MCF 10A (cell line): ENCODE data around the gene FBLN1. TPM values are rescaled to one million over a fixed set of nuclear protein-coding genes. Genes with fewer than 3 reads are reported as not detected.

Experiments used
- BruUV-seq: library from RNA; stranded (reverse); fragments of 400-500 nt; replicated peaks from 2 replicates; lab custom pipeline; 2021; lab: Mats Ljungman, UMichigan
- CTCF ChIA-PET: fragments of 300-600 bp; sonication (Branson Sonifier 250); formaldehyde crosslinking; extraction: SDS; loops from one replicate; lab custom pipeline; 2021; ENCODE audit warnings: antibody characterized with exemption, inconsistent platforms; lab: Yijun Ruan, JAX
- POLR2A ChIA-PET: fragments of 300-600, 350-650 bp; sonication (Branson Sonifier 250); formaldehyde crosslinking; extraction: SDS; loops from one replicate; lab custom pipeline; 2020; ENCODE audit warnings: antibody characterized with exemption, inconsistent platforms; lab: Yijun Ruan, JAX
- DNase-seq: peaks from one replicate; pipeline ENCODE4 v3.0.0-alpha.2; 2018; ENCODE audit not compliant: unreplicated experiment
- H3K27ac Mint-ChIP-seq: one replicate; pipeline ENCODE4 v1.8.0; 2022; ENCODE audit warnings: mild to moderate bottlenecking, low read depth, mixed read lengths; ENCODE audit not compliant: unreplicated experiment
- H3K27me3 Mint-ChIP-seq: one replicate; pipeline ENCODE4 v1.8.0; 2022; ENCODE audit warnings: mixed read lengths; ENCODE audit not compliant: insufficient read depth, unreplicated experiment
- H3K36me3 Mint-ChIP-seq: one replicate; pipeline ENCODE4 v1.8.0; 2022; ENCODE audit warnings: mild to moderate bottlenecking, moderate library complexity, mixed read lengths; ENCODE audit not compliant: insufficient read depth, unreplicated experiment
- H3K4me1 Mint-ChIP-seq: one replicate; pipeline ENCODE4 v1.8.0; 2022; ENCODE audit warnings: mixed read lengths; ENCODE audit not compliant: insufficient read depth, unreplicated experiment
- H3K4me3 Mint-ChIP-seq: one replicate; pipeline ENCODE4 v1.8.0; 2022; ENCODE audit warnings: mild to moderate bottlenecking, moderate library complexity, mixed read lengths; ENCODE audit not compliant: unreplicated experiment
- H3K9me3 Mint-ChIP-seq: one replicate; pipeline ENCODE4 v1.8.0; 2022; ENCODE audit warnings: mixed read lengths; ENCODE audit not compliant: unreplicated experiment
- CTCF ChIP-seq: fragments of 200-600 bp; IDR thresholded peaks from one replicate; pipeline ENCODE4 v1.8.0; 2022; ENCODE audit warnings: antibody characterized with exemption, mild to moderate bottlenecking; ENCODE audit not compliant: unreplicated experiment
- intact Hi-C: fragments of 100-400 bp; cut with micrococcal nuclease; formaldehyde crosslinking; loops from 2 replicates; pipeline ENCODE4 v1.14.1; 2022
- total RNA-seq: library from RNA; stranded (reverse); gene quantifications from 2 replicates; pipeline ENCODE4 v1.2.3, GENCODE V29; 2022

FBLN1 gene
- total RNA-seq, 1 experiment from 2014 or later = 110 TPM

- Mint-ChIP-seq H3K36me3 (no peaks in the 10 kb centered on the region), H3K9me3 (no peaks in the 10 kb centered on the region), H3K27me3 (peaks cover 16% of the 10 kb centered on the region), H3K4me1 (no peaks in the 10 kb centered on the region), H3K4me3 (no peak overlapping the region), H3K27ac (no peak overlapping the region)
- no TSS peak for BruUV-seq
- CTCF ChIA-PET = interaction anchor here (1.5 to 1.7 kb wide), 2 partner anchors 71 to 215 kb away, joined by 5 to 10 read pairs; no protein-coding TSS in a partner anchor
- no peak for DNase-seq
- POLR2A ChIA-PET = interaction anchor here (0.6 kb wide), 1 partner anchor 15 kb away, joined by 3 read pairs; no protein-coding TSS in a partner anchor
- TF ChIP-seq CTCF = no peak
- intact Hi-C loops = loop anchor here (5.0 kb wide), 2 partner anchors 184 to 214 kb away; no protein-coding TSS in a partner anchor
Measured at GRCh38 chr22:45648301-45649117, 145.8 kb downstream of the FBLN1 start.

DNA sequence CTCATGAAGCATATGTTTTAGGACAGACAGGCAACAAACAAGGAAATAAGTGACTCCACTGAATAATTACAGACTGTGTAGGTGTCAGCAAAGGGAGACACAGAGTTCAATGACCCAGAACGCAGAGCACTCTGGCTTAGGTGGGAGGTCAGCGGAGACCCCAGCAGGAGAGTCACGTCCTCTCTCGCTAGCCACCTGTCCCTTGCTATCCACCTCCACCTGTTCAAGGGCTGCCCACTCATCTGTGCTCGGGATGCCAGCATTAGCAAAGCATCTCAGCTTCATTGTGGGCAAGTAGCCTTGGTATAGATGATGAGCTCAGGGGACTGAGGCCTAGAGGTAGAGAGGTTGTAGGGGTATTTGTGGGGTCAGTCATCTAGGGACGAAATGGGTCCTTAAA, 147.1 kb downstream of the FBLN1 start:
- Mint-ChIP-seq H3K36me3 (no peaks in the 10 kb centered on the region), H3K4me1 (no peaks in the 10 kb centered on the region), H3K9me3 (no peaks in the 10 kb centered on the region), H3K4me3 (no peak overlapping the region), H3K27ac (no peak overlapping the region), H3K27me3 (peaks cover 16% of the 10 kb centered on the region)
- TF ChIP-seq CTCF = no peak
- POLR2A ChIA-PET = no interaction called here
- intact Hi-C loops = loop anchor here (5.0 kb wide), 2 partner anchors 182 to 212 kb away; no protein-coding TSS in a partner anchor
- BruUV-seq = no TSS peak
- DNase-seq = no peak
- CTCF ChIA-PET = interaction anchor here (0.5 to 1.1 kb wide), 2 partner anchors 11 to 72 kb away, joined by 4 read pairs; no protein-coding TSS in a partner anchor

GRCh38 chr22:45650721-45651120, 148.0 kb downstream of the FBLN1 start:
- BruUV-seq = no TSS peak
- DNase-seq = no peak
- intact Hi-C loops = no loop called here
- no peak for TF ChIP-seq CTCF
- Mint-ChIP-seq H3K36me3 (no peaks in the 10 kb centered on the region), H3K9me3 (no peaks in the 10 kb centered on the region), H3K4me1 (no peaks in the 10 kb centered on the region), H3K27ac (no peak overlapping the region), H3K4me3 (no peak overlapping the region), H3K27me3 (peaks cover 16% of the 10 kb centered on the region)
- ChIA-PET CTCF (interaction anchor here (2.6 kb wide), 1 partner anchor 213 kb away, joined by 11 read pairs; no protein-coding TSS in a partner anchor), POLR2A (no interaction called here)

Other genes starting within 250 kb of the FBLN1 start
- not detected in 2 replicates for gene UPK3A, start 217.9 kb upstream of the FBLN1 start, total RNA-seq
- gene FAM118A, start 192.9 kb upstream of the FBLN1 start, total RNA-seq = 16.0 and 16.7 TPM in 2 replicates
- not detected in 2 replicates for gene SMC1B, start 89.3 kb upstream of the FBLN1 start, total RNA-seq
- gene RIBC2, start 89.2 kb upstream of the FBLN1 start, total RNA-seq = 0.26 TPM in 1 of 2 replicates, not detected in the other
- 149 and 193 TPM in 2 replicates for gene ATXN10, start 169.0 kb downstream of the FBLN1 start, total RNA-seq